Stimulated activated CD8-positive, alpha-beta memory T cell treated with anti-CD3 and anti-CD28 coated beads, Interleukin-7, amount 100 ng/mL, for 4 hours (primary cell): ENCODE results near the gene HIBADH.

Experiments
- DNase-seq, 2 donors: peaks; one replicate each; pipeline ENCODE4 v3.0.0-alpha.2; 2020; ENCODE audit warnings: low read depth in 2 of 2

The HIBADH gene

GRCh38 chr7:27662490-27663205 lies at the start of gene HIBADH:
HIBADH (minus strand) TSS chr7:27662883; CDS start chr7:27662788, 95 bp downstream.
- peak; percentile 94 to 97 for DNase-seq

- DNase-seq: no peak
Observed at GRCh38 chr7:27712217-27712616, 49.5 kb upstream of the HIBADH start.

GRCh38 chr7:27709137-27710075 lies 46.7 kb upstream of the HIBADH start:
- no peak for DNase-seq

- no peak for DNase-seq
Observed at GRCh38 chr7:27708485-27708884, 45.8 kb upstream of the HIBADH start.

GRCh38 chr7:27705200-27705594 lies 42.5 kb upstream of the HIBADH start:
- no peak for DNase-seq

GRCh38 chr7:27704422-27705199 lies 41.9 kb upstream of the HIBADH start:
- no peak for DNase-seq

- DNase-seq: no peak
Observed at GRCh38 chr7:27703181-27703580, 40.5 kb upstream of the HIBADH start.

- no peak for DNase-seq
Observed at GRCh38 chr7:27700501-27700900, 37.8 kb upstream of the HIBADH start.

GRCh38 chr7:27699751-27700150 lies 37.1 kb upstream of the HIBADH start:
- DNase-seq: no peak

- no peak for DNase-seq
Observed at GRCh38 chr7:27697861-27698430, 35.3 kb upstream of the HIBADH start.

GRCh38 chr7:27695096-27695495 lies 32.4 kb upstream of the HIBADH start:
- DNase-seq: no peak

GRCh38 chr7:27693794-27694193 lies 31.1 kb upstream of the HIBADH start:
- DNase-seq: no peak

GRCh38 chr7:27690649-27691048 lies 28.0 kb upstream of the HIBADH start:
- no peak for DNase-seq

- no peak for DNase-seq
Observed at GRCh38 chr7:27689591-27690164, 27.0 kb upstream of the HIBADH start.

GRCh38 chr7:27689150-27689549 lies 26.5 kb upstream of the HIBADH start:
- no peak for DNase-seq

GRCh38 chr7:27688646-27689045 lies 26.0 kb upstream of the HIBADH start:
- DNase-seq: no peak

GRCh38 chr7:27688056-27688455 lies 25.4 kb upstream of the HIBADH start:
- DNase-seq: no peak

- no peak for DNase-seq
Observed at GRCh38 chr7:27686315-27686714, 23.6 kb upstream of the HIBADH start.

GRCh38 chr7:27685893-27686292 lies 23.2 kb upstream of the HIBADH start:
- no peak for DNase-seq

GRCh38 chr7:27685209-27685608 lies 22.5 kb upstream of the HIBADH start:
- no peak for DNase-seq

- no peak for DNase-seq
Observed at GRCh38 chr7:27684491-27684890, 21.8 kb upstream of the HIBADH start.
